Measurements from ENCODE around the gene LYRM7.

DNA sequence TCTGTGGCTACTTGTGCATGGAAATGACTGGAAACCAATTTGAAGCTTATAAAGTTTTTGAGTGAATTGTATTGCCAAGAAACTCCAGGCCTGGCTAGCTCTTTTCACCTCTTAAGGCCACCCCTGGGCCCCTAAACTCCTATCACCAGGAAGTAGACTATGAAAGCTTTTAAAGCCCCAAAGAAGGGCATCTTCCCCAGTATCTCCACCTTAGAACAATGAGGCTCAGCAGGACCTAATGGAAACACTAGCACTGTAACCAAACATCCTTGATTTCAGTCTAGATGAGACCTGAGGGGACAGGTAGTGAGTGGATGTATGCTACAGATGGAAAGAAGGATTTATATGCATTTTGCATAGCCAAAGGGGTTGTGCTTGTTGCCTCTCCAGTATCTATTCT lies 25.0 kb downstream of the LYRM7 start:
- TF ChIP-seq, protein P1, sequence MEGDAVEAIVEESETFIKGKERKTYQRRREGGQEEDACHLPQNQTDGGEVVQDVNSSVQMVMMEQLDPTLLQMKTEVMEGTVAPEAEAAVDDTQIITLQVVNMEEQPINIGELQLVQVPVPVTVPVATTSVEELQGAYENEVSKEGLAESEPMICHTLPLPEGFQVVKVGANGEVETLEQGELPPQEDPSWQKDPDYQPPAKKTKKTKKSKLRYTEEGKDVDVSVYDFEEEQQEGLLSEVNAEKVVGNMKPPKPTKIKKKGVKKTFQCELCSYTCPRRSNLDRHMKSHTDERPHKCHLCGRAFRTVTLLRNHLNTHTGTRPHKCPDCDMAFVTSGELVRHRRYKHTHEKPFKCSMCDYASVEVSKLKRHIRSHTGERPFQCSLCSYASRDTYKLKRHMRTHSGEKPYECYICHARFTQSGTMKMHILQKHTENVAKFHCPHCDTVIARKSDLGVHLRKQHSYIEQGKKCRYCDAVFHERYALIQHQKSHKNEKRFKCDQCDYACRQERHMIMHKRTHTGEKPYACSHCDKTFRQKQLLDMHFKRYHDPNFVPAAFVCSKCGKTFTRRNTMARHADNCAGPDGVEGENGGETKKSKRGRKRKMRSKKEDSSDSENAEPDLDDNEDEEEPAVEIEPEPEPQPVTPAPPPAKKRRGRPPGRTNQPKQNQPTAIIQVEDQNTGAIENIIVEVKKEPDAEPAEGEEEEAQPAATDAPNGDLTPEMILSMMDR (IDR thresholded peaks at IDR 0.05; ENCODE audit: insufficient read depth, low read length): no peak
- TF ChIP-seq, protein P2, sequence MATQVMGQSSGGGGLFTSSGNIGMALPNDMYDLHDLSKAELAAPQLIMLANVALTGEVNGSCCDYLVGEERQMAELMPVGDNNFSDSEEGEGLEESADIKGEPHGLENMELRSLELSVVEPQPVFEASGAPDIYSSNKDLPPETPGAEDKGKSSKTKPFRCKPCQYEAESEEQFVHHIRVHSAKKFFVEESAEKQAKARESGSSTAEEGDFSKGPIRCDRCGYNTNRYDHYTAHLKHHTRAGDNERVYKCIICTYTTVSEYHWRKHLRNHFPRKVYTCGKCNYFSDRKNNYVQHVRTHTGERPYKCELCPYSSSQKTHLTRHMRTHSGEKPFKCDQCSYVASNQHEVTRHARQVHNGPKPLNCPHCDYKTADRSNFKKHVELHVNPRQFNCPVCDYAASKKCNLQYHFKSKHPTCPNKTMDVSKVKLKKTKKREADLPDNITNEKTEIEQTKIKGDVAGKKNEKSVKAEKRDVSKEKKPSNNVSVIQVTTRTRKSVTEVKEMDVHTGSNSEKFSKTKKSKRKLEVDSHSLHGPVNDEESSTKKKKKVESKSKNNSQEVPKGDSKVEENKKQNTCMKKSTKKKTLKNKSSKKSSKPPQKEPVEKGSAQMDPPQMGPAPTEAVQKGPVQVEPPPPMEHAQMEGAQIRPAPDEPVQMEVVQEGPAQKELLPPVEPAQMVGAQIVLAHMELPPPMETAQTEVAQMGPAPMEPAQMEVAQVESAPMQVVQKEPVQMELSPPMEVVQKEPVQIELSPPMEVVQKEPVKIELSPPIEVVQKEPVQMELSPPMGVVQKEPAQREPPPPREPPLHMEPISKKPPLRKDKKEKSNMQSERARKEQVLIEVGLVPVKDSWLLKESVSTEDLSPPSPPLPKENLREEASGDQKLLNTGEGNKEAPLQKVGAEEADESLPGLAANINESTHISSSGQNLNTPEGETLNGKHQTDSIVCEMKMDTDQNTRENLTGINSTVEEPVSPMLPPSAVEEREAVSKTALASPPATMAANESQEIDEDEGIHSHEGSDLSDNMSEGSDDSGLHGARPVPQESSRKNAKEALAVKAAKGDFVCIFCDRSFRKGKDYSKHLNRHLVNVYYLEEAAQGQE (IDR thresholded peaks at IDR 0.05; ENCODE audit: insufficient replicate concordance, low read depth): no peak
- TF ChIP-seq SPI1 (IDR thresholded peaks at IDR 0.05; ENCODE audit: borderline replicate concordance, low read depth): no peak
- TF ChIP-seq POLR2AphosphoS5 (IDR thresholded peaks at IDR 0.05; ENCODE audit: low read depth): no peak
- no peak for TF ChIP-seq GABPA (IDR thresholded peaks at IDR 0.05; ENCODE audit: low read depth)
